Ishikawa (cell line): Measurements from ENCODE around the gene NTRK3.

Experiments used
- CEBPB ChIP-seq: IDR thresholded peaks from 2 replicates; pipeline ENCODE4 v1.6.1; 2012
- CREB1 ChIP-seq: IDR thresholded peaks from 2 replicates; pipeline ENCODE4 v1.6.1; 2012; ENCODE audit warnings: low read depth
- EGR1 ChIP-seq: IDR thresholded peaks from 2 replicates; pipeline ENCODE4 v1.6.1; 2012
- EP300 ChIP-seq: IDR thresholded peaks from 2 replicates; pipeline ENCODE4 v1.6.1; 2012; ENCODE audit warnings: borderline replicate concordance
- FOXM1 ChIP-seq: IDR thresholded peaks from 2 replicates; pipeline ENCODE4 v1.6.1; 2012; ENCODE audit warnings: low read depth, borderline replicate concordance
- TCF12 ChIP-seq: IDR thresholded peaks from 2 replicates; pipeline ENCODE4 v1.6.1; 2012; ENCODE audit warnings: low read depth
- YY1 ChIP-seq: IDR thresholded peaks from 2 replicates; pipeline ENCODE4 v1.6.1; 2012; ENCODE audit warnings: low read depth
- TF ChIP-seq, protein P1 (sequence below): IDR thresholded peaks from 2 replicates; pipeline ENCODE4 v1.6.1; 2012; ENCODE audit warnings: low read depth, mild to moderate bottlenecking
- TF ChIP-seq, protein P2 (sequence below): IDR thresholded peaks from 2 replicates; pipeline ENCODE4 v1.6.1; 2012

NTRK3 gene

DNA sequence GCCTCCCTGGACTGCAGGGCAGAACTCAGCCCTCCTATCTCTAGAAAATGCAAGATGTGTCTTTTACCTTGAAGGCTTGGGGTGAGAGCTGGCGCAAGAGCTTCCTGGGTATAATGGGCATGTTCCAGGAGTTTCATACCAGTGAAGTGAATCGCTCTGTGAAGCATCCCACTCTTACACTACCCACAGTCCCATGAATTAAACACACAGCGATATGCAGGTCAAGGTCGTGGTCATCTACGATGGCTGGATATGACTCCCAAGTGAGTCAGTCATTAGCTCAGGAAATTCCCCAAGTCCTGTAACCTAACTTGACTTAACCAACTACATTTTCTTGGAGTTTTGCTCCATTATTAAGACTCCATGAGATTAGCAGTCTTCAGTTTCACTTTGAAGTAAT lies 439.7 kb downstream of the NTRK3 start:
- TF ChIP-seq YY1: no peak
- TF ChIP-seq, protein P1, sequence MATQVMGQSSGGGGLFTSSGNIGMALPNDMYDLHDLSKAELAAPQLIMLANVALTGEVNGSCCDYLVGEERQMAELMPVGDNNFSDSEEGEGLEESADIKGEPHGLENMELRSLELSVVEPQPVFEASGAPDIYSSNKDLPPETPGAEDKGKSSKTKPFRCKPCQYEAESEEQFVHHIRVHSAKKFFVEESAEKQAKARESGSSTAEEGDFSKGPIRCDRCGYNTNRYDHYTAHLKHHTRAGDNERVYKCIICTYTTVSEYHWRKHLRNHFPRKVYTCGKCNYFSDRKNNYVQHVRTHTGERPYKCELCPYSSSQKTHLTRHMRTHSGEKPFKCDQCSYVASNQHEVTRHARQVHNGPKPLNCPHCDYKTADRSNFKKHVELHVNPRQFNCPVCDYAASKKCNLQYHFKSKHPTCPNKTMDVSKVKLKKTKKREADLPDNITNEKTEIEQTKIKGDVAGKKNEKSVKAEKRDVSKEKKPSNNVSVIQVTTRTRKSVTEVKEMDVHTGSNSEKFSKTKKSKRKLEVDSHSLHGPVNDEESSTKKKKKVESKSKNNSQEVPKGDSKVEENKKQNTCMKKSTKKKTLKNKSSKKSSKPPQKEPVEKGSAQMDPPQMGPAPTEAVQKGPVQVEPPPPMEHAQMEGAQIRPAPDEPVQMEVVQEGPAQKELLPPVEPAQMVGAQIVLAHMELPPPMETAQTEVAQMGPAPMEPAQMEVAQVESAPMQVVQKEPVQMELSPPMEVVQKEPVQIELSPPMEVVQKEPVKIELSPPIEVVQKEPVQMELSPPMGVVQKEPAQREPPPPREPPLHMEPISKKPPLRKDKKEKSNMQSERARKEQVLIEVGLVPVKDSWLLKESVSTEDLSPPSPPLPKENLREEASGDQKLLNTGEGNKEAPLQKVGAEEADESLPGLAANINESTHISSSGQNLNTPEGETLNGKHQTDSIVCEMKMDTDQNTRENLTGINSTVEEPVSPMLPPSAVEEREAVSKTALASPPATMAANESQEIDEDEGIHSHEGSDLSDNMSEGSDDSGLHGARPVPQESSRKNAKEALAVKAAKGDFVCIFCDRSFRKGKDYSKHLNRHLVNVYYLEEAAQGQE: no peak
- TF ChIP-seq EP300: no peak
- no peak for TF ChIP-seq FOXM1
- no peak for TF ChIP-seq CREB1

DNA sequence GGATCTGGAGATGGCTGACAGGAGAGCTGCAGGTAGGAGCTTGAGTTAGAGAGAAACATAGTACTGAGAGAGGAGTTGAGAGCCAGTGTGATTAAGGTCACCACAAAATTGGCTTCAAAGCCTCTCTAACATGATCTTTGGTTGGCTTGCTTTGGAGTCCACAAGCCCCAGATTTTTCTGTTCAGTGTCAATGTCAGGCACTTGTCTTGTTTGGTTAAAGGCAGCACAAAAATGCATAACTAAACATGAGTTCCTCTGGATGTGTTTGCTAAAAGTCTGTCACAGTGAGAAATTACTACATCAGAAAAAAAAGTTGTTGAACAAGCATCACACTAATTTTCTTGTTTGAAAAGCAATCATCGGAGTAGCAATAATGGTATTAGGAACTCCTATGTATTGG lies 440.5 kb downstream of the NTRK3 start:
- TF ChIP-seq, protein P1: no peak
- no peak for TF ChIP-seq CEBPB
- TF ChIP-seq TCF12: no peak
- no peak for TF ChIP-seq EGR1
- TF ChIP-seq, protein P2, sequence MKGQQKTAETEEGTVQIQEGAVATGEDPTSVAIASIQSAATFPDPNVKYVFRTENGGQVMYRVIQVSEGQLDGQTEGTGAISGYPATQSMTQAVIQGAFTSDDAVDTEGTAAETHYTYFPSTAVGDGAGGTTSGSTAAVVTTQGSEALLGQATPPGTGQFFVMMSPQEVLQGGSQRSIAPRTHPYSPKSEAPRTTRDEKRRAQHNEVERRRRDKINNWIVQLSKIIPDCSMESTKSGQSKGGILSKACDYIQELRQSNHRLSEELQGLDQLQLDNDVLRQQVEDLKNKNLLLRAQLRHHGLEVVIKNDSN: no peak
